HG02759 (cell line): Measurements from ENCODE around the gene TSPAN9.

Experiments used
- ATAC-seq: cut with Tn5 transposase; IDR thresholded peaks from one replicate; pipeline ENCODE4 v1.9.1; 2021; ENCODE audit warnings: mild to moderate bottlenecking, moderate library complexity; ENCODE audit not compliant: unreplicated experiment

Gene TSPAN9

DNA sequence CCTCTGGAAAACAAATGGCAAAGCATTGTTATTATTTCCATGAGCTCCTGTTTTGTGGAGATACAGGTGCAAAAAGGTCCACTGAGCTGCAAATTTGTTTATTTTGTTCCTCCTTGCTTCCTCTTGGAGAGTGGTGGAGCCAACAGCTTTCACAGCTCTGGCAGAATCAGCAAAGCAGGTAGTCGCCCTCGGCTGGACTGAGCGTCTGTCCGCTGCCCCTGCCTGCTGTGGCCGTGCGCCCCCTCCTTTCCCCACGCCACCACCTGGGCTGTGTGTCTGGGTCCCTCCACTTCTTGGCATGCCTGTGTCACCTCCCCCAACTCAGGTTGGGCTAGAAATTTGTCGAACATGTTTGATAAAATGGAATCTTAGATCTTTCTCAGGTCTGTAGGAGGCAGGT is 188.2 kb downstream of the TSPAN9 start:
- ATAC-seq, result no peak

DNA sequence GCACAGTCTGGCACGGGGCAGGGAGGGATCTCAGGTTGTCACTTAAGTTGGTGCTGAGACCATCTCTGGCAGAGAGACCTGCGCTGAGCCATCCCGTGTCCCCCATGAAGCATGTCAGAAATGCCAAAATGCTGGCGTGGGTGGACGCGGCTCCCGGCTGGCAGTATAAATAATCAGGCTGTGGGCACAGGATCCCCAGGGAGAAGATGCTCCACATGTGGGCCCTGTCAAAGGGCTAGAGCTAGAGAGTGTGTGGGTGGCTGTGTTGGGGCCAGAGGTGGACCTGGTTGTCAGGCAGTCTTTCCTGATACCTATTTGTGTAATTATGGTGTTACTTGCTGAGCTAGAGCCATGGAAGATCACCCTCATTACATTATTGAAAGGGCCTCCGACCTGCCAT is 189.5 kb downstream of the TSPAN9 start:
- ATAC-seq, result no peak

DNA sequence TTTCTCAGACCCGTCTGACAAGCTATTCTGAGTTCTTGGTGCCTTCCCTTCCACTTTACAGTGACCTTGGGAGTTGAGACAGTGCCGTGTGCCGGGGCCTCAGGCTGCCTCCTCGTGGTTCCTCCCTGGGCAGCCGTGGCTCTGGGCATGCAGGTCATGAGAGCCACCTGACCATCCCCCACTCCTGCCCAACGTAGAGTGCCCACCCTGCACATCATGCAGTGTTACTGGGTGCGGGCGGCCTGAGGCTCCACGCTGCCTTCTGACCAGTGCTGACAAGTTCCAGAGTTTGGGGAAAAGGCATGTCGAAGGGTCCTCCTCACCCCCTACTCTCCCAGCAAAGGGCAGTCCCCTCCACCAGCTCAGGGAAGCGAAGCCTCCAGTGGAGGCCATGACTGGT is 190.5 kb downstream of the TSPAN9 start:
- no peak for ATAC-seq

DNA sequence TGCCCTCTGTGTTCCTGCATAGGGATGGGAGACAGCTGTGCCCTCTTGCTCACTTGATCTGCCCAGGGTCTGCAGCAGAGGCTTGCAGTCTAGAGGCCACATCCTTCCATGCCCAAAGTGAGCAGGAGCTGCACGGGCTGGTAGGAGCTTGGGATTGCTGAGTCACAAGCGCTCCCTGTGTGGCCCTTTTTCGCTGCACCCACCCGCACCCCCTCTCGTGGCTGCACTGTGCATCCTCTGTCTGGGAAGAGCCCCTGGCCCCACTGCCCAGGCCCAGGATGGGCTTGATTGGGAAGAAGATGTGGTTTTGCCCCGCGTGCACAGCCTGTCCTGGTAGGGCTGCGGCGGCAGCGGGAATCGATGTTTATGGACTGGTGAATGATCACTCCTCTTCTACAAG is 192.4 kb downstream of the TSPAN9 start:
- ATAC-seq, result no peak

DNA sequence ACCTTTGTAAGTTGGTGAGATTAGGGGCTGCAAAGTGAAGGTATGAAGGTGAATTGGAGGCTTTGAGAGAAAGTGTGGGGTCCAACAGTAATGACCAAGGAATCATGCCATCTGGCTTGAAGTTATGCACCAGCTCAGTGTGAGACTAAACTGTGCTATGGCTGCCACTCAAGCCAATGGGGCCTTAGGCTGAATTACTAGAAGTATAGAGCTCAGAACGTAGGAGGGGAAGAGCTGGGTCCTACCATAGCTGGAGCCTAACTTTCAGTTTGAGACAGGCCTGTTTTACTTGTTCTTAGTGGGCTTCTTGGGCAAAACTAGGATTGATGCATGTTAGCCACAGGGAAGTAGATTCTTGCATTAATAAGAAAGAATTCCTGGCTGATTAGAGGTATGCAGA is 194.0 kb downstream of the TSPAN9 start:
- no peak for ATAC-seq

DNA sequence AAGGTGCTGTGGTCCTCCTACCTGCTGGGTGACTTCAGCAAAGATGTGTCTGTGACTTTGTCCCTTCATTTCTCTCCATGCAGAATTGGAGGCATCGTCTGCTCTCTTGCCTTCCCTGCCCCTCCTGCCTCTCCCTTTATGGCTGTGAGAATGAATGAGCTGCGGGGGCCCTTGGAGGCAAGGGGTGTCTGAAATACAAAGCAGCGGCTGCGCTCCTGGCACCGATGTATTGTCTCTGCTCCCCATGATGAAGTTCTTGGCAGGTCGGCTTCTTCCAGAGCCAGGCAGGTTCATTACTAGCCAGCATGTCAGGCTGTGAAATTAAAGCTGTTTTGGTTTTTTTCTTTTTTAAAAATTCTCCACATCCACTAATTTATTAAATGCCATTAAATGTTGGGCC is 194.5 kb downstream of the TSPAN9 start:
- no peak for ATAC-seq

DNA sequence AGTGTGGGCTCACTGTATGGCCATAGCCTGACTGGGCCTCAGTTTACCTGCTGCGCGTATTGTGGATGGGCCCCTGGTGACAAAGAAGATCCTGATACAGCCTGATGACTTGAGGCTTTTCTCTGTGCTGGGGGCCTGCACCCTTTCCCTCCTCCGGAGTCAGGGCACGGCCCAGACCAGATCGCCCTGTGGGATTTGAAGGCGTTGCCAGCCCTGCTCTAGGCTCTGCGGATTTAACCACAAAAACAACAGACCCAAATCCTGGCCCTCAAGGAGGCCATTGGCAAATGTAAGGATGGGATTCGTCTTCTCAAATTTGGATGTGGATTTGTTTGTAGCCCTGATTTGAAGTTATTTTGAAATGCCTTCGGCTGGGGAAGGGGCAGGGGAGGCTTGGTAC is 195.8 kb downstream of the TSPAN9 start:
- no peak for ATAC-seq

DNA sequence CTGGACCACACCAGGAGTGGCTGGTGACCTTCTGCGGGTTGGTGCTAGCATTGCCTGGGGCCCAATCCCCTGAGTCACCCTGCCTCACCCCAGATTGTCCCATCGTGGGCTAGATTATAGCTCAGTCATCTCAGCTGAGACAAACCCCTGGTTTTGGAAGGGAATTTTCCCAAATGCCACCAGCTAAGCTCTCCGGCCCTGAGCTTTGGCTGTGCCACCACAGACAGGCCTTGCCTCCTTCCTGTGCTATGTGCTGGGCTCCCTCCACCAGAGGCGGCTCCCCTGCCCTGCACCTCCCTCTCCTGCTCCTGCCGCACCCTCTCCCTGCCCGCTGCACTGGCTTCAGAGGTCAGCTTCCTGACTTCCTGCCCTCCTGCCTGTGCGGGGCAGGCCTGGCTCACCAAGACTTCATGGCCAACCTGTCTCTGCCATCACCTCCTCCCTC is 196.3 kb downstream of the TSPAN9 start:
- no peak for ATAC-seq

DNA sequence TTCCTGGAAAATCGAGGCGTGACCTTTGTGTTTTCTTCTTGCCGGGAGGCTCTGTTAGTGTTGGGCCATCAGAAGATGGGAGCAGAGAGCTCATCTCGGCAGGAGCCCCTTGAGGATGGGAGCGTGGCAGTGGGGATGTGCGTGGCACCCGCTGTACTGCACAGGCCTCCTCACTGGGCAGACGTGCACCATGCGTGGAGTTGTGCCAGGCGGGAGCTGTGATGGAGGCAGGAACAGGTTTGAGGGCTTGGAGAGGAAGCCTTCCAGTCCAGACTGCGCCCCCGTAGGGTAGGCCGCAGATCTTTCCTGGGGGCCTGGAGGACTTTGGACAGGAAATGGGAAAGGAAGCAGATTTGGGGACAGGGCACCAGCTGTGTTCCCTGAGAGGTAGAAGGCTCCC is 197.5 kb downstream of the TSPAN9 start:
- ATAC-seq, result no peak

DNA sequence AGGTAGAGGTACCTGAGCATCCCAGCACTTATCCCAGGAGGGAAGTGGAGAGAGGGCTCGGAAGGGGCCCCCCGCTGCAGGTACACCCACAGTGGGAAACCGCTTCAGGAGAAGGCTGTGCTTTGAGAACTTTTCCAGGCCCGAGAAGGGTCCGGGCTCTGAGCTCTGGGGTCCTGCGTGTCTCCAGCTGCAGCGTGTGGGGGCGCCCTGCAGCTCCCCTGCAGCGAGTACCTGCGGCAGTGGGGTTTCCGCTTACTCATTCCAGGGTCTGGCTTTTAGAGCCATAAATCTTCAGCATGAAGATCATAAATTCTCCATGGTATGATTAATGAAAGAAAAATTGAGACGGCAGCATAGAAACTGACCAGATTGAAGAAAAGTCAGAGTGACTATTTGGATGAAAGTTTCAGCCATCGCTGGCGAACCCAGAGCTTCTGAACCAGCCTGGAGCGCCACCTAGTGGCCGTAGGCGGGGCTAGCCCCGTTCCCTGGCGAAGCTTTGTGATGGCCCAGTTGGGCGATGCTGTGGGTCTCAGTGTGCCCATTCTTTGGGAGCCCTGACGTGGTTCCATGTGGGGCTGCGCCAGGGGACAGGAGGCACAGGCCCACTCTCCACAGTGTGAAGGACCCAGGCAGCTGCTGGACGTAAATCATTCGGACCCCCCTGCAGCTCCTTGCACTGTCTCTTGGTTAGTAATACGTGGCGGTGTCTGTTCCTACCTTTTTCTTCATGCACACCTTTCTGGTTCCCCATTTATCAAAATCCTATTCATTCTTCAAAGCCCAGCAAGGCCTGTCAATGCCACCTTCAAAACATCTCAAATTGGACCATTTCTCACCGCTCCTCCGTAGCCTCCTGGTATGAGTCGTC is 198.2 kb downstream of the TSPAN9 start:
- ATAC-seq, result peak; percentile 58

DNA sequence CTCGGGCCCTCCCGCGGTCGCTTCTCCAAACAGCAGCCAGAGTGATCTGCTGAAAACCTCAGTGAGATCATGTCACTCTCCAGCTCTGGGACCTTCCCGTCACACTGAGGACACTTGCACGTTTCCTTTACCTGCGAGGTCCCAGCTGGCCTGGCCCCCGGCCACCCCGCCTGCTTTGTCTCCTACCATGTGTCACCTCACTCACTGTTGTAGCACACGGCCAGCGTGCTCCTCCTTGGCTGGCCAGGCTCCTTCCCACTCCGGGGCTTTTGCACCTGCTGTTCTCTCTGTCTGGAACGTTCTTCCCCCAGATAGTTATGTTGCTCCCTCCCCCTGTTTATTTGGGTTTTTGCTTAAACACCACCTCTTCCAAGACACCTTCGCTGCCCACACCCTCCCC is 199.0 kb downstream of the TSPAN9 start:
- ATAC-seq, result no peak

DNA sequence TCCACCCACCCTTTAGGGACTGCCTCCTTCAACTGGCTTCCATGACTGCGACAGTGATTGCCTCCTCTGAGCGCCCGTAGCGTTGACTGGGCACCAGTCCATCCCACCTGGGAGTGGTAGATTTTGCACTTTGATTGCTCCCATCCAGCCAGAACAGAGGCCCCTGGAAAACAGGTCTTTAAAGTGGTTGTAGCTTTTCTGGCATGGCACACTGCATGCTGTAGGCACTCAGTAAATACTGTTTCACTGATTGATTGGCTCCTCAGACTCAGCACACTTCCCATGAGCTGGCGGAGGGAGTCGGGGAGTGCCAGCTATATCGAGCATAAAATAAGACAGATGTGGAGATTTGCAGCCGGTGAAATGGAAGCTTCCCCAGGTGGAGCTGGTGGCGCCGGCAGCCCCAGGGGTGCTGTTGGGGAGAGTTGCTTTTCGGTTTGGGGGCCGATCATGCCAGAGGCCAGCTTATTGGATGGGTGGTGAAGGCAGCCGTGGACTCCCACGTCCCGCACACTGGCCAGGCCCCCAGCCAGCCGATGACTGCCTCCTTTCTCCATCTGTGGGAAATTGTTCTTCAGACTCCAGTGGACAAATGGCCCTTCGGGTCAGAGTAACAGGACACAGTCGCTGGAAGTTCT is 200.2 kb downstream of the TSPAN9 start:
- ATAC-seq, result no peak

DNA sequence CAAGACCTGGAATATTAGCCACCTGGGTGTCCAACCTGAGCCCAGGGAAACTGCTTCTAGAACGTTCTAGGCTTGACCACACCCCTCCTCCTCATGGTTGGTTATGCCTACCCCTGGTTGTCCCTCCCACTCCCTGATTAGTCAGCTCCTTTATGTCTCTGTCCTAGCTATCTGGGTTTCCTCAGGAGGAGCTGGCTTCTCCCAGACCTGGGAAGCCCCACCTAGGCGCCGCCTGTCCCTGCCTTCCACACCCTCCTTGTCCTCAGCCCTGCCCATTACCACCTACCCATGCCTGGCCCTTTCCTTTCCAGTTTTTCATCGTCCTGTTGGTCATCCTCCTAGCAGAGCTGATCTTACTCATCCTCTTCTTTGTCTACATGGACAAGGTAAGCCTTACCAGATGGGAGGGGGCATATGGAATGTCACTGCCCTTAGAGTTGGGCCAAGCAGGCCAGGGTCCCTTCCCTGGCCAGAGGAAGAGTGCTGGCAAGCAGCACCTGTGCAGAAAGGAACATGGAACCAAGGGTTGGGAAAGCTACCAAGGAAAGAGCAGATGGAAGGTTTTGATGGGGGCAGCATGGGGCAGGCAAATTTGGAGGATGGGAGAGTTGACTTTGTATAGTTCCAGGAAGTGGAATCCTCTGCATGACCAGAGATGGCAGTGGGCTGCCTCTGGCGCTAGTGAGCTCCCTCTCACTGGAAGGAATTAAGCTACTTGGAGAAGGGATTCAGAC is 201.7 kb downstream of the TSPAN9 start:
- no peak for ATAC-seq

DNA sequence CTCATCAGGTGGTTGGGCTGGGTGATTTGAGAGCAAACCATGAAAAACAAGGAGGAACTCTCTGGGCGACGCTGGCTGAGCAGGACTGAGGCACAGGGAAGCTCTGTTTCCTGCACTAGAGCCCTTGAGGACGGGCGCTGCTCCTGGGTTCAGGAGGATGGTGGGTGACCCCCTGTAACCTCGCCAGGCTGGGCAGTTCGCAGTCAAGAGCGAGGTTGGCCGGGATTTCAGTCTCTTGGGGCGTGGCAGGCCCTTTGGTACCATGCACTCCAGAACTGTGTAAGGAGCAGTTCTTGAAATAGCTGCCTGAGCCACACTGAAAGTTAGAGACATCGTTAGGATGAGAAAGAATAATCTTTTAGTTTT is 202.2 kb downstream of the TSPAN9 start:
- ATAC-seq, result no peak

DNA sequence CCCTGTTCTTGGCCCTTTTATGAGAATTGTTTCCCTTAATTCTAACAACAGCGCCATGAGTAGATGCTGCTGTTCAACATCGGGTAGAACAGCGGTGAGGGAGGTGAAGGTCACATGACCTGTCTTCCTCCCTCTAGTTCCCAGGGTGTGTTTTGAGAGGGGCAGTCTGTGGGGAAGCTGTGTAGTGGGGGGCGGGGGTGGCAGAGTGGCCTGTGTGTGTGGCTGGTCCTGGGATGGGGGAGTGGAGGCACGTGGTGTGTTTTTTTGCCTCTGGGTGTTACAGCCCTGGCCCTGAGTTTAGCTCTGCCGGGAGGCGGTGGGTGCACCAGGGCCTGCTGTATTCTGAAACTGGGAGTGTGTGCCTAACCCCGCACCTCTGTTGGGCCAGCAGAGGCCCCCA is 202.7 kb downstream of the TSPAN9 start:
- no peak for ATAC-seq

DNA sequence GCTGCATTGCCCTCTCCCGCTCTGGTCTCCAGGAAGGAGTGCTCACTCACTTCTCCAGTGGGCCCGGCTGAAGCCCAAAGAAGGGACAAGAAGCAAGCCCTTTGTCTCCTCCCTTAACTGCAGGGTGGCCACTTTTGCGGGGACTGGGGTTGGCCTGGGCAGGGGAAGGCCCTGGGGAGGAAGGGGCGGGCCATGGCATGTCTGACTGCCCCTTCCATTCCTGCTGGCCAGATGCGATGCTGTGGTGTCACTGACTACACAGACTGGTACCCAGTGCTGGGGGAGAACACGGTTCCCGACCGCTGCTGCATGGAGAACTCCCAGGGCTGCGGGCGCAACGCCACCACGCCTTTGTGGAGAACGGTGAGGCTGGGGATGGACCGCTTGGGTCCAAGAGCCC is 203.8 kb downstream of the TSPAN9 start:
- no peak for ATAC-seq

DNA sequence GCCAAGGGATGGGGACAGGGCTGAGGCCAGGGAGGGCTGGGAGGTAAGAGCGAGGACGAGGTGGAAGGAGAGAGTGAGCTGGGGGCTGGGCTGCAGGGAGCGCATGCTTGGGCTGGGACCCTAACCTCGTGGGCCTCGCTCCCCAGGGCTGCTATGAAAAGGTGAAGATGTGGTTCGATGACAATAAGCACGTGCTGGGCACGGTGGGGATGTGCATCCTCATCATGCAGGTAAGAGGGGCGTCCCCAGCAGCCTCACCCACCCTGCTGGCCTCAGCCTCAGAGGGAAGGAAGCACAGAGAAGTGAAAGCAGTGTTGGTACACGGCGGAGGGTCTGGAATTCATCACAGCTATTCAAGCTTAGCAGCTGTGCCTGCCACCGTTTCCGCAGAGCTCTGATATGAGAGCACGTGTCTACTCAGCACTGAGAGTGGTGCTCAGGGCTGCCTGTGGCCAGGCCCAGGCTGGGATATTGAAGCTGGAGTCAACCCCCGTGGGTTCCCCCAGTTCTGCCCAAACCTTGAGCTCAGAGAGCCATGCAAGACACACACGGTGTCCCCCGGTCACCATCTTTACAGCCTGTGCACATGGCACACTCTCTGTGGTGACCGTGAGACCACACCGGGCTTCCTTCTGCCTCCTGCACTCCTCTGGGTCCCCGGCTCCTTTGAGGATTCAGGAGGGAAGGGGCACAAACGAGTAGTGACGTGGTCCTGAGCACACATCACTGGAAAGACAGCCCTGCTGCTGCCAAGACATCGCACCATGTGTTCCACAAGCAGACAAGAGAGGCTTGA is 204.6 kb downstream of the TSPAN9 start:
- no peak for ATAC-seq

DNA sequence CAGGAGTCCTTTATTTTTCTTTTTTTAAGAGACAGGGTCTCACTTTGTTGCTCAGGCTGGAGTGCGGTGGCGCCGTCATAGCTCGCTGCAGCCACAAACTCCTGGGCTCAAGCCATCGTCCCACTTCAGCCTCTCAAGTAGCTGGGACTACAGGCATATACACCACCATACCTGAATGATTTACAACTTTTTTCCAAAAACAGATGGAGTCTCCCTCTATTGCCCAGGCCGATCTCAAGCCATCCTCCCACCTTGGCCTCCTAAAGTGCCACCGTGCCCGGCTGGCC is 205.1 kb downstream of the TSPAN9 start:
- ATAC-seq, result no peak

DNA sequence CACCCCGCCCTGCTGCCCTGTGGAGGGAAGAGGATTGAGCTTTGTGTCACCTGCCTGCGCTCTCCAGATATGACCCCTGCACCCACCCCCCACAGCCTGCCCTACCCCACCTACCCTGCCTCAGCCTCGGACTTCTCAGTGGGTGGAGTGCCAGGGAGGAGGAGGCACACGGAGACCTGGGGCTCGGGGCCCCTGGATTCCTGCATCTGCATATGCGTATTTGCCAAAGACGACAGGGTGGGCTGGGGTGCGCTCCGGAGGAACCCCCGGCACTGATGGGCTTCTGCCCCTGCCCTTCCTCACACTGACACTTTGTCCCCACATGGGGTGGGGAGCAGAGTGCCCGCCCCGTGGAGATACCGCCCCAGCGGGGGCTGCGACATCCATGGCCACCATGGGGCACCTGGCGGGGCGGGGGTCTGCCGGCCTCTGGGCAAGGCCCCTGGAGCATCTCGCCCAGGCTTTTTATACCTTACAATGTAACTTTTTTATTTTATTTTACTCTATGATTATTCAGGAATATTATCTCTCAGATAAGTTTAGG is 206.0 kb downstream of the TSPAN9 start:
- no peak for ATAC-seq

DNA sequence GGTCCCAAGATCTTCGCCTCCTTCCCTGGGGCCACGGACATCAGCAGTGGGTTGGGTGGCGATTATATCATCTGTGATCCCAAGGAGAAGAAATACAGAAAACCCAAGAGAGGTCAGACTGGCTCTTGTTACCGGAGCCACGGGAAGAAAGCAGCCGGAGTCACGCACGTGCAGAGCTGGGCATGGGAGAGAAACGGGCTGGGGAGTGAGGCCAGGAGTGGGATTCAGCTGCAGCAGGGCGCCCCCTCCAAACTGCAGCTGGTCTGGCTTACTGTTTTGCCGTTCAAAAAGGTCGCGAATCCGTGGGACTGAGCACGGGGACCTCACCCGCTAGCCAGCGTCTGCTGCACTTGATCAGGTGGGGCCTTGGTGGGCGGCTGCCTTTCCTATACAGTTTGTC is 207.2 kb downstream of the TSPAN9 start:
- no peak for ATAC-seq

DNA sequence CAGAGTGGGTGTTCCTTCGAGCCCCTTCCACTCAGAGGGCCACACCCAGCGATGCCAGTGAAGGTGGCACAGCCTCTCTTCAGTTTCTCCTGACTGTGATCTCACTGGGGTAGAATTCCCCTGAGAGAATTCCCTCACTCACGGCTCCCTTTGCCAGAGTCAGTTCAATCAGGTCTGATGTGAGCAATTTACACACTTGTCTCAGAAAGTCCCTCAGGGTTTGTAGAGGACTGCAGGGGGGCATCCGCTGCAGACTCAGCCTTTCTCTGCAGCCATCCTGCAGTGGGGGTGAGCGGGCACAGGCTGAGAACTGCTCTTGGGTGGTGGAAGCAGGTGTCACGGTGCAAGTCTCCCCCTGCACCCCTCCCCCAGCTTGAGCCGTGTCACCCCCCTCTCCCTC is 208.4 kb downstream of the TSPAN9 start:
- no peak for ATAC-seq
